IMR-90 (cell line): ENCODE results near the gene GADL1. TPM values are rescaled to one million over a fixed set of nuclear protein-coding genes. Genes with fewer than 3 reads are reported as not detected.
A peak's percentile ranks its signal among the peaks of the same experiment; 100 is the strongest.

Source experiments
- ATAC-seq: fragments of 200-7000 bp; cut with Tn5 transposase; 2 replicates; pipeline ENCODE4 v1.9.1; 2020; ENCODE audit warnings: low read depth, mild to moderate bottlenecking, moderate library complexity
- BruUV-seq: library from RNA; stranded (reverse); fragments of 400-500 nt; replicated peaks from 2 replicates; lab custom pipeline; 2021; lab: Mats Ljungman, UMichigan
- CTCF ChIA-PET: fragments of 300-600 bp; formaldehyde crosslinking; extraction: SDS; loops from one replicate; lab custom pipeline; 2021; ENCODE audit warnings: antibody characterized with exemption; lab: Yijun Ruan, JAX
- POLR2A ChIA-PET: fragments of 300-600 bp; sonication (Branson Sonifier 250); formaldehyde crosslinking; loops from one replicate; lab custom pipeline; 2022; ENCODE audit warnings: antibody characterized with exemption; ENCODE audit not compliant: unreplicated experiment; lab: Charles Lee
- DNase-seq: peaks from one replicate; pipeline ENCODE4 v3.0.0; 2013
- H2AFZ ChIP-seq: replicated peaks from 2 replicates; pipeline ENCODE3; 2013; ENCODE audit warnings: low read length, mild to moderate bottlenecking; ENCODE audit not compliant: poor library complexity
- H2AK5ac ChIP-seq: 2 replicates; pipeline ENCODE4 v1.6.1; 2013; ENCODE audit warnings: low read depth, low read length, inconsistent platforms
- H2AK9ac ChIP-seq: replicated peaks from 2 replicates; pipeline ENCODE3; 2013; ENCODE audit warnings: mild to moderate bottlenecking, low read depth, low read length, moderate library complexity; ENCODE audit not compliant: poor library complexity
- H2BK120ac ChIP-seq: 2 replicates; pipeline ENCODE4 v1.6.1; 2013; ENCODE audit warnings: low read depth, low read length, inconsistent platforms
- H2BK15ac ChIP-seq: 3 replicates; pipeline ENCODE4 v1.6.1; 2013; ENCODE audit warnings: low read depth, low read length, inconsistent platforms
- H2BK20ac ChIP-seq: 2 replicates; pipeline ENCODE4 v1.6.1; 2013; ENCODE audit warnings: low read depth, mild to moderate bottlenecking, inconsistent platforms, low read length, moderate library complexity
- H2BK5ac ChIP-seq: 2 replicates; pipeline ENCODE4 v1.6.1; 2013; ENCODE audit warnings: mild to moderate bottlenecking, low read depth, low read length, inconsistent platforms; ENCODE audit not compliant: poor library complexity, severe bottlenecking
- H3K14ac ChIP-seq: replicated peaks from 2 replicates; pipeline ENCODE4 v1.6.1; 2013; ENCODE audit warnings: low read depth, low read length, inconsistent platforms
- H3K18ac ChIP-seq: 2 replicates; pipeline ENCODE4 v1.6.1; 2013; ENCODE audit warnings: low read depth, low read length, control low read depth
- H3K23ac ChIP-seq: 2 replicates; pipeline ENCODE4 v1.6.1; 2013; ENCODE audit warnings: low read depth, low read length, inconsistent platforms
- H3K27ac ChIP-seq: 2 replicates; pipeline ENCODE4 v1.5.1; 2013; ENCODE audit warnings: mild to moderate bottlenecking, control low read depth, low read length; ENCODE audit not compliant: insufficient read depth
- H3K27me3 ChIP-seq: 2 replicates; pipeline ENCODE4 v1.6.1; 2013; ENCODE audit warnings: low read length; ENCODE audit not compliant: control insufficient read depth, insufficient read depth
- H3K36me3 ChIP-seq: 2 replicates; pipeline ENCODE4 v1.6.1; 2013; ENCODE audit warnings: low read length, mixed read lengths; ENCODE audit not compliant: control insufficient read depth, insufficient read depth
- H3K4ac ChIP-seq: 2 replicates; pipeline ENCODE4 v1.6.1; 2013; ENCODE audit warnings: low read depth, low read length, inconsistent platforms
- H3K4me1 ChIP-seq: 2 replicates; pipeline ENCODE4 v1.6.1; 2013; ENCODE audit warnings: low read length, mixed read lengths; ENCODE audit not compliant: control insufficient read depth, insufficient read depth
- H3K4me2 ChIP-seq: 2 replicates; pipeline ENCODE4 v1.6.1; 2013; ENCODE audit warnings: low read depth, mild to moderate bottlenecking, control low read depth, low read length, moderate library complexity
- H3K4me3 ChIP-seq: 2 replicates; pipeline ENCODE4 v1.5.1; 2013; ENCODE audit warnings: low read depth, mild to moderate bottlenecking, control low read depth, low read length, moderate library complexity; ENCODE audit not compliant: insufficient read depth
- H3K56ac ChIP-seq: 2 replicates; pipeline ENCODE4 v1.6.1; 2013; ENCODE audit warnings: low read length, inconsistent platforms; ENCODE audit not compliant: insufficient read depth; ENCODE audit errors: extremely low read depth
- H3K79me1 ChIP-seq, 2 experiments: 2 replicates each; pipeline ENCODE4 v1.6.1; 2013; ENCODE audit warnings: low read length in 2 of 2, inconsistent platforms in 1 of 2, low read depth in 1 of 2
- H3K9ac ChIP-seq: 2 replicates; pipeline ENCODE4 v1.6.1; 2013; ENCODE audit warnings: low read depth, low read length, control low read depth
- H3K9me1 ChIP-seq: 2 replicates; pipeline ENCODE4 v1.6.1; 2013; ENCODE audit warnings: low read length, inconsistent platforms; ENCODE audit not compliant: insufficient read depth
- H3K9me3 ChIP-seq: 2 replicates; pipeline ENCODE4 v1.6.1; 2013; ENCODE audit warnings: low read length; ENCODE audit not compliant: control insufficient read depth, insufficient read depth
- H4K20me1 ChIP-seq: 2 replicates; pipeline ENCODE4 v1.6.1; 2013; ENCODE audit warnings: low read length, inconsistent platforms; ENCODE audit not compliant: insufficient read depth
- H4K5ac ChIP-seq: 2 replicates; pipeline ENCODE4 v1.6.1; 2013; ENCODE audit warnings: mild to moderate bottlenecking, low read depth, low read length, control low read depth
- H4K8ac ChIP-seq, 2 experiments: 2 replicates each; pipeline ENCODE4 v1.6.1; 2013; ENCODE audit warnings: low read depth in 2 of 2, low read length in 2 of 2, control low read depth in 1 of 2, inconsistent platforms in 1 of 2
- H4K91ac ChIP-seq: 2 replicates; pipeline ENCODE4 v1.6.1; 2013; ENCODE audit warnings: low read depth, low read length, inconsistent platforms; ENCODE audit not compliant: insufficient read depth
- BHLHE40 ChIP-seq: fragments of 150-350 bp; IDR thresholded peaks from 2 replicates; pipeline ENCODE4 v1.6.1; 2016; ENCODE audit warnings: mild to moderate bottlenecking, low read depth, low read length
- CHD1 ChIP-seq: IDR thresholded peaks from 2 replicates; pipeline ENCODE4 v1.6.1; 2012; ENCODE audit warnings: low read depth, low read length, improper control_type of control experiment
- MAFK ChIP-seq: IDR thresholded peaks from 2 replicates; pipeline ENCODE4 v1.6.1; 2012; ENCODE audit warnings: low read depth, low read length, improper control_type of control experiment
- POLR2A ChIP-seq: IDR thresholded peaks from 2 replicates; pipeline ENCODE4 v1.6.1; 2012; ENCODE audit warnings: mild to moderate bottlenecking, low read depth, low read length
- WGBS, 2 experiments: methylation state at CpG; one replicate each; pipeline versions ENCODE4 v1.1.5 to v1.1.7; 2013; ENCODE audit warnings: missing lambda C conversion rate in 2 of 2; ENCODE audit not compliant: insufficient read length in 1 of 2; ENCODE audit errors: extremely low coverage in 2 of 2; 5-methylcytosine and 5-hydroxymethylcytosine counted together
- dilution Hi-C: fragments of 300-500 bp; cut with HindIII; formaldehyde crosslinking; loops from one replicate; pipeline ENCODE4 v1.14.3; 2018; ENCODE audit warnings: low sequenced_read_pairs; ENCODE audit not compliant: unreplicated experiment
- in situ Hi-C: fragments of 300-500 bp; cut with MboI; formaldehyde crosslinking; loops from 3 replicates; pipeline ENCODE4 v1.14.3; 2019; ENCODE audit warnings: low sequenced_read_pairs, inconsistent platforms, mixed read lengths
- intact Hi-C: fragments of 100-400 bp; cut with micrococcal nuclease; formaldehyde crosslinking; loops from 2 replicates; pipeline ENCODE4 v1.10.0; 2022
- polyA plus RNA-seq, 3 experiments: library from polyadenylated mRNA; depleted of rRNA; stranded (reverse); fragments of >200 nt; gene quantifications; 2 replicates each; pipeline ENCODE4 v1.2.3, GENCODE V29; 2012; ENCODE audit warnings: low replicate concordance in 1 of 3
- total RNA-seq: library from RNA; depleted of rRNA; stranded (reverse); fragments of >200 nt; gene quantifications from 2 replicates; pipeline ENCODE4 v1.2.3, GENCODE V29; 2012

Gene GADL1
- total and polyA plus RNA-seq, 2 of the 4 experiments (the other 2 are of a cell fraction): not detected

DNA sequence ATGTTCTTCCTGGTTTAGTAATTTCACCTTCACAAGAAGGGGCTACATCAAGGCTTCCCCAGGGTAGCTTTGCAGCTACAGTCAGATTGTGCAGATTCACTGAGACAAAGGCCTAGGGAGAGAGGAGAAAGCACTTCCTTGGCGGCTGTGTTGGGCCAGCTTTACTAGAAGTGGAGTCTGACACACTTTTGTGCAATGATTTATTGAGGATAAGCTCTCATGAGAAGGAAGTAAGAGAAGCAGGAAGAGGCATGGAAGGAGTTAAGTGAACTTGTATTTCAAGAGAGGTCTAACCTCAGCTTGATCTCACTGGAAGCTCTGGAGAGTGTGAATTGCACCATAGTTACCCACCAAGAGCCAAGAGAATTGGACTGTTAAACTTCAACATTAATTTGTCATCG lies 209.2 kb downstream of the GADL1 start:
- ATAC-seq (no peak), DNase-seq (no peak)
- H3K14ac ChIP-seq: 0 out of 2 replicates have a peak overlapping the region, but pooled peaks have one; percentile 27
- no TSS peak for BruUV-seq
- ChIA-PET CTCF (interaction anchor here (1.0 kb wide), 1 partner anchor 26 kb away, joined by 3 read pairs; no protein-coding TSS in a partner anchor), POLR2A (no interaction called here)
- no peaks in the 10 kb centered on the region for H3K27me3 ChIP-seq
- intact Hi-C loops: no loop called here
- no peak overlapping the region for H3K4me3 ChIP-seq
- peaks cover 20% of the 10 kb centered on the region for H3K9me1 ChIP-seq
- no peak overlapping the region for H2AK5ac ChIP-seq
- no peak overlapping the region for H3K9ac ChIP-seq
- WGBS, 2 experiments: 100% methylated on average over 1 of the region's 2 CpGs; no CpG with 5 or more reads in 1 of the 2 experiments
- no peak overlapping the region for H2BK20ac ChIP-seq
- H3K4me2 ChIP-seq: no peak overlapping the region
- H3K56ac ChIP-seq: no peak overlapping the region
- no peak overlapping the region for H2BK5ac ChIP-seq
- H3K18ac ChIP-seq: no peak overlapping the region
- H2AK9ac ChIP-seq: no peak overlapping the region
- H3K36me3 ChIP-seq: peaks cover 15% of the 10 kb centered on the region
- H3K23ac ChIP-seq: peak overlapping the region; percentile 33; the same call in 1 of the 2 replicates
- no peak overlapping the region for H3K4ac ChIP-seq
- H4K5ac ChIP-seq: no peak overlapping the region
- H4K91ac ChIP-seq: no peak overlapping the region
- peaks cover 29% of the 10 kb centered on the region for H3K4me1 ChIP-seq
- H2AFZ ChIP-seq: no peak overlapping the region
- dilution Hi-C loops: no loop called here
- no peak overlapping the region for H3K27ac ChIP-seq
- H3K79me1 ChIP-seq: peaks cover 20 to 63% of the 10 kb centered on the region in 2 experiments
- H3K9me3 ChIP-seq: no peaks in the 10 kb centered on the region
- no peak overlapping the region for H2BK120ac ChIP-seq
- no peaks in the 10 kb centered on the region for H4K20me1 ChIP-seq
- H4K8ac ChIP-seq: no peak overlapping the region
- TF ChIP-seq POLR2A: no peak
- TF ChIP-seq MAFK: no peak
- TF ChIP-seq BHLHE40: no peak
- TF ChIP-seq CHD1: no peak
- H2BK15ac ChIP-seq: no peak overlapping the region
- in situ Hi-C loops: no loop called here
